Hepatocyte (in vitro differentiated cells): ENCODE results near the gene SLC12A1.

ENCODE experiments used
- CTCF ChIP-seq: fragments of 200-600 bp; sonication (generic); IDR thresholded peaks from 2 replicates; pipeline ENCODE4 v1.5.1; 2016; ENCODE audit warnings: antibody characterized with exemption, mild to moderate bottlenecking; ENCODE audit not compliant: poor library complexity
- EZH2 ChIP-seq: fragments of 200-600 bp; sonication (generic); IDR thresholded peaks from 2 replicates; pipeline ENCODE4 v1.6.1; 2016; ENCODE audit warnings: antibody characterized with exemption, mild to moderate bottlenecking, borderline replicate concordance
- EZH2phosphoT487 ChIP-seq: fragments of 200-600 bp; sonication (generic); IDR thresholded peaks from one replicate; pipeline ENCODE4 v1.6.1; 2018; ENCODE audit warnings: antibody characterized with exemption, mild to moderate bottlenecking, low read depth, moderate library complexity; ENCODE audit not compliant: unreplicated experiment, severe bottlenecking

GRCh38 chr15:48225771-48226170 is 19.7 kb downstream of the SLC12A1 start:
- TF ChIP-seq CTCF (no peak), EZH2 (no peak), EZH2phosphoT487 (no peak)
